Aorta (tissue), 5 donors: Measurements from ENCODE around the gene MYO18A. TPM values are rescaled to one million over a fixed set of nuclear protein-coding genes. Genes with fewer than 3 reads are reported as not detected.

Experiments used
- ATAC-seq: fragments of 200-7000 bp; cut with Tn5 transposase; one replicate; pipeline ENCODE4 v1.9.1; 2022; ENCODE audit warnings: moderate library complexity; ENCODE audit not compliant: low FRiP score
- DNase-seq, 2 donors: peaks; one replicate each; pipeline ENCODE4 v3.0.0-alpha.2; 2020
- H3K27ac ChIP-seq, 2 donors: one replicate each; pipeline ENCODE4 v1.5.1; 2013; ENCODE audit warnings: low read length in 2 of 2, mild to moderate bottlenecking in 2 of 2, moderate library complexity in 2 of 2, control low read depth in 1 of 2, inconsistent platforms in 1 of 2, low read depth in 1 of 2
- H3K27me3 ChIP-seq, 2 donors: one replicate each; pipeline ENCODE4 v1.6.1; 2013; ENCODE audit warnings: control low read depth in 1 of 2, low read length in 1 of 2, mild to moderate bottlenecking in 1 of 2, moderate library complexity in 1 of 2; ENCODE audit not compliant: insufficient read depth in 2 of 2, control insufficient read depth in 1 of 2
- H3K36me3 ChIP-seq, 2 donors: one replicate each; pipeline ENCODE4 v1.6.1; 2013; ENCODE audit warnings: control low read depth in 1 of 2, low read length in 1 of 2, mild to moderate bottlenecking in 1 of 2; ENCODE audit not compliant: insufficient read depth in 2 of 2, control insufficient read depth in 1 of 2
- H3K4me1 ChIP-seq, 2 donors: one replicate each; pipeline ENCODE4 v1.6.1; 2013; ENCODE audit warnings: low read length in 2 of 2, control low read depth in 1 of 2, mild to moderate bottlenecking in 1 of 2, moderate library complexity in 1 of 2; ENCODE audit not compliant: insufficient read depth in 2 of 2, control insufficient read depth in 1 of 2
- H3K4me3 ChIP-seq, 2 donors: one replicate each; pipeline ENCODE4 v1.5.1; 2013; ENCODE audit warnings: low read length in 2 of 2, control low read depth in 1 of 2, mild to moderate bottlenecking in 1 of 2
- H3K9me3 ChIP-seq: one replicate; pipeline ENCODE4 v1.6.1; 2013; ENCODE audit warnings: mild to moderate bottlenecking, low read length; ENCODE audit not compliant: control insufficient read depth
- WGBS, 2 donors: extraction: QIAGEN DNeasy Blood & Tissue Kit; methylation state at CpG; one replicate each; pipeline ENCODE4 v1.1.7; 2013; 5-methylcytosine and 5-hydroxymethylcytosine counted together
- intact Hi-C, 2 donors: fragments of 100-400 bp; cut with DNase I; formaldehyde crosslinking; loops; one replicate each; pipeline versions ENCODE4 v1.14.2 to v1.15.0; 2022
- polyA plus RNA-seq, 2 donors: library from polyadenylated mRNA; stranded (reverse); fragments of 200-250 nt; gene quantifications; one replicate each; pipeline ENCODE4 v1.2.3, GENCODE V29; 2013
- total RNA-seq, 2 donors: library from RNA; stranded (reverse); fragmentation: NEBNext Ultra II Directional; extraction: Animal tissue kit (Norgen Biotek cat#: 25700); gene quantifications; one replicate each; pipeline ENCODE4 v1.2.1, GENCODE V29; 2021
- donor health status: healthy with polysubstance abuse.
- donor health status: Bipolar disorder and iron deficiency.
- donor health status: DM: no; HTN: no; CAD: no.
- donor health status: DM: no; HTN: no; CAD: no.
- donor health status: DM: yes; HTN: yes; CAD: no.

The MYO18A gene
- total and polyA plus RNA-seq, 4 donors, result 17.4 to 116 (median 104) TPM

GRCh38 chr17:29113334-29113733 is 66.9 kb downstream of the MYO18A start:
- Histone ChIP-seq H3K9me3 (no peaks in the 10 kb centered on the region), H3K36me3 (peaks cover 3 to 7% of the 10 kb centered on the region in 2 donors), H3K27me3 (no peaks in the 10 kb centered on the region), H3K4me1 (no peaks in the 10 kb centered on the region), H3K4me3 (no peak overlapping the region), H3K27ac (no peak overlapping the region)
- no peak for DNase-seq
- intact Hi-C loops, result loop anchor here (2.0 kb wide), 2 partner anchors 143 to 147 kb away; no protein-coding TSS in a partner anchor
- WGBS, 2 donors, result 75 to 78% methylated on average over 6 of the region's 6 CpGs
- no peak for ATAC-seq

- no peaks in the 10 kb centered on the region for H3K27me3 ChIP-seq
- peaks cover 3 to 7% of the 10 kb centered on the region in 2 donors for H3K36me3 ChIP-seq
- no peak overlapping the region for H3K27ac ChIP-seq
- DNase-seq (peak in 1 of 2 donors; percentile 76), ATAC-seq (peak; percentile 3)
- intact Hi-C loops, result loop anchor here (2.0 kb wide), 2 partner anchors 142 to 146 kb away; no protein-coding TSS in a partner anchor
- WGBS, 2 donors, result 28 to 36% methylated on average over 11 of the region's 11 CpGs
- no peak overlapping the region for H3K4me3 ChIP-seq
- H3K9me3 ChIP-seq, result no peaks in the 10 kb centered on the region
- no peaks in the 10 kb centered on the region for H3K4me1 ChIP-seq
Measured at GRCh38 chr17:29112771-29113295, 67.4 kb downstream of the MYO18A start.

GRCh38 chr17:29111816-29112499 is 68.2 kb downstream of the MYO18A start:
- Histone ChIP-seq H3K27me3 (no peaks in the 10 kb centered on the region), H3K36me3 (peaks cover 3 to 7% of the 10 kb centered on the region in 2 donors), H3K4me1 (no peaks in the 10 kb centered on the region), H3K9me3 (no peaks in the 10 kb centered on the region), H3K27ac (no peak overlapping the region), H3K4me3 (no peak overlapping the region)
- WGBS, 2 donors, result 34 to 38% methylated on average over 20 of the region's 20 CpGs
- intact Hi-C loops, result loop anchor here (2.0 kb wide), 2 partner anchors 141 to 145 kb away; no protein-coding TSS in a partner anchor
- peak; percentile 76 to 88 for DNase-seq
- peak; percentile 75 for ATAC-seq

- no peaks in the 10 kb centered on the region for H3K9me3 ChIP-seq
- no peak for ATAC-seq
- 94% methylated on average over 16 of the region's 16 CpGs for WGBS, 2 donors
- H3K36me3 ChIP-seq, result peaks cover 3 to 10% of the 10 kb centered on the region in 2 donors
- intact Hi-C loops, result no loop called here
- H3K27ac ChIP-seq, result no peak overlapping the region
- DNase-seq, result no peak
- H3K4me1 ChIP-seq, result no peaks in the 10 kb centered on the region
- no peaks in the 10 kb centered on the region for H3K27me3 ChIP-seq
- no peak overlapping the region for H3K4me3 ChIP-seq
Measured at GRCh38 chr17:29110372-29110757, 69.8 kb downstream of the MYO18A start.

- intact Hi-C loops, result no loop called here
Measured at GRCh38 chr17:29109477-29110371, 70.5 kb downstream of the MYO18A start.

GRCh38 chr17:29108823-29109476 is 71.2 kb downstream of the MYO18A start:
- no peak for ATAC-seq
- intact Hi-C loops, result no loop called here
- Histone ChIP-seq H3K4me1 (no peaks in the 10 kb centered on the region), H3K27ac (no peak overlapping the region), H3K36me3 (peaks cover 3 to 10% of the 10 kb centered on the region in 2 donors), H3K27me3 (no peaks in the 10 kb centered on the region), H3K4me3 (no peak overlapping the region), H3K9me3 (no peaks in the 10 kb centered on the region)
- WGBS, 2 donors, result 68 to 76% methylated on average over 10 of the region's 10 CpGs
- DNase-seq, result no peak

More at GRCh38 chr17:29109477-29110371, 70.5 kb downstream of the MYO18A start:
- Histone ChIP-seq H3K27ac (no peak overlapping the region), H3K36me3 (peaks cover 3 to 10% of the 10 kb centered on the region in 2 donors), H3K9me3 (no peaks in the 10 kb centered on the region), H3K4me1 (no peaks in the 10 kb centered on the region), H3K27me3 (no peaks in the 10 kb centered on the region), H3K4me3 (no peak overlapping the region)
- no peak for ATAC-seq
- DNase-seq, result no peak
- 81 to 82% methylated on average over 30 to 32 of the region's 32 CpGs for WGBS, 2 donors

GRCh38 chr17:29107933-29108822 is 72.0 kb downstream of the MYO18A start:
- ATAC-seq, result no peak
- H3K36me3 ChIP-seq, result peaks cover 3 to 12% of the 10 kb centered on the region in 2 donors
- intact Hi-C loops, result no loop called here
- no peak for DNase-seq
- H3K4me3 ChIP-seq, result no peak overlapping the region
- no peak overlapping the region for H3K27ac ChIP-seq
- no peaks in the 10 kb centered on the region for H3K27me3 ChIP-seq
- H3K9me3 ChIP-seq, result no peaks in the 10 kb centered on the region
- H3K4me1 ChIP-seq, result no peaks in the 10 kb centered on the region
- 70 to 72% methylated on average over 11 of the region's 11 CpGs for WGBS, 2 donors
